ENCODE data around the gene MLLT10.

DNA sequence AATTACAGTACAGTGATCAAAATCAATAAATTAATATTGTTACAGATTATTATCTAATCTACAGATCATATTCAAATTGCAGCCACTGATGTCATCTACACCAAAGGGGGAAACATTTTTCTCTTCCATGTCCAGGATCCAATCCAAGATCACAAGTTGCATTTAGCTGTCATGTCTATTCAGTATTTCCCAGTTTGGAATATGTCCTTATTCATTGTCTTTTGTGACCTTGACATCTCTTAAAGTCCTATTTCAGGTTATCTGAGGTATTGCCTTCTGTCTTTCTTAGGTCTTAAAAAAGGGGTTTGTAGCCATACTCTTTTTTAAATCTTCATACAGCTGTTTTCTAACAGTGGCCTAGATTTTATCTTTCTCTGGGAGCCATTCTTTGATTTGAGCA is 93.3 kb downstream of the MLLT10 start:
- TF ChIP-seq, protein P1, sequence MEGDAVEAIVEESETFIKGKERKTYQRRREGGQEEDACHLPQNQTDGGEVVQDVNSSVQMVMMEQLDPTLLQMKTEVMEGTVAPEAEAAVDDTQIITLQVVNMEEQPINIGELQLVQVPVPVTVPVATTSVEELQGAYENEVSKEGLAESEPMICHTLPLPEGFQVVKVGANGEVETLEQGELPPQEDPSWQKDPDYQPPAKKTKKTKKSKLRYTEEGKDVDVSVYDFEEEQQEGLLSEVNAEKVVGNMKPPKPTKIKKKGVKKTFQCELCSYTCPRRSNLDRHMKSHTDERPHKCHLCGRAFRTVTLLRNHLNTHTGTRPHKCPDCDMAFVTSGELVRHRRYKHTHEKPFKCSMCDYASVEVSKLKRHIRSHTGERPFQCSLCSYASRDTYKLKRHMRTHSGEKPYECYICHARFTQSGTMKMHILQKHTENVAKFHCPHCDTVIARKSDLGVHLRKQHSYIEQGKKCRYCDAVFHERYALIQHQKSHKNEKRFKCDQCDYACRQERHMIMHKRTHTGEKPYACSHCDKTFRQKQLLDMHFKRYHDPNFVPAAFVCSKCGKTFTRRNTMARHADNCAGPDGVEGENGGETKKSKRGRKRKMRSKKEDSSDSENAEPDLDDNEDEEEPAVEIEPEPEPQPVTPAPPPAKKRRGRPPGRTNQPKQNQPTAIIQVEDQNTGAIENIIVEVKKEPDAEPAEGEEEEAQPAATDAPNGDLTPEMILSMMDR (conservative IDR thresholded peaks at IDR 0.05): no peak
- TF ChIP-seq EZH2 (IDR thresholded peaks at IDR 0.05; ENCODE audit: low read depth): no peak

Data from PC-9 (cell line).